IMR-90 (cell line): ENCODE results near the gene CYSTM1. TPM values are rescaled to one million over a fixed set of nuclear protein-coding genes. Genes with fewer than 3 reads are reported as not detected.

Source experiments
- BHLHE40 ChIP-seq: fragments of 150-350 bp; IDR thresholded peaks from 2 replicates; pipeline ENCODE4 v1.6.1; 2016; ENCODE audit warnings: mild to moderate bottlenecking, low read depth, low read length
- ELK1 ChIP-seq: fragments of 150-350 bp; IDR thresholded peaks from 2 replicates; pipeline ENCODE4 v1.6.1; 2016; ENCODE audit warnings: low read depth, mild to moderate bottlenecking, low read length, moderate library complexity, borderline replicate concordance
- USF2 ChIP-seq: fragments of 150-350 bp; IDR thresholded peaks from 2 replicates; pipeline ENCODE4 v1.6.1; 2017; ENCODE audit warnings: mild to moderate bottlenecking, antibody characterized with exemption, low read length, low read depth
- polyA plus RNA-seq, 3 experiments: library from polyadenylated mRNA; depleted of rRNA; stranded (reverse); fragments of >200 nt; gene quantifications; 2 replicates each; pipeline ENCODE4 v1.2.3, GENCODE V29; 2012; ENCODE audit warnings: low replicate concordance in 1 of 3
- total RNA-seq: library from RNA; depleted of rRNA; stranded (reverse); fragments of >200 nt; gene quantifications from 2 replicates; pipeline ENCODE4 v1.2.3, GENCODE V29; 2012

Gene CYSTM1
- total and polyA plus RNA-seq, 2 of the 4 experiments (the other 2 are of a cell fraction), result 7.3 to 15.0 TPM

- TF ChIP-seq ELK1 (no peak), BHLHE40 (no peak), USF2 (no peak)
Observed at GRCh38 chr5:140159014-140159927, 15.7 kb upstream of the CYSTM1 start (continued).
